H1 (cell line): Measurements from ENCODE around the gene SYT2. TPM values are rescaled to one million over a fixed set of nuclear protein-coding genes. Genes with fewer than 3 reads are reported as not detected.

Experiments
- CTCF ChIA-PET: fragments of 300-600 bp; sonication (Branson Sonifier 250); formaldehyde crosslinking; loops from one replicate; lab custom pipeline; 2021; ENCODE audit not compliant: partially characterized antibody; lab: Charles Lee
- POLR2A ChIA-PET: fragments of 300-600 bp; sonication (Branson Sonifier 250); formaldehyde crosslinking; loops from one replicate; lab custom pipeline; 2021; ENCODE audit warnings: inconsistent platforms; ENCODE audit not compliant: partially characterized antibody; lab: Charles Lee
- DNase-seq, 2 experiments: peaks; one replicate each; pipeline versions ENCODE4 v3.0.0 to v3.0.0-alpha.2; 2010 to 2022; ENCODE audit warnings: low spot score in 2 of 2, low read depth in 1 of 2, mixed read lengths in 1 of 2
- FAIRE-seq: peaks from 2 replicates; lab custom pipeline; 2011; peaks lifted over from hg19 to GRCh38; lab: Jason Lieb, UNC
- H2AFZ ChIP-seq: 2 replicates; pipeline ENCODE4 v1.8.1; 2012; ENCODE audit warnings: low read length, inconsistent platforms
- H2AK5ac ChIP-seq: 2 replicates; pipeline ENCODE4 v1.6.1; 2013; ENCODE audit warnings: low read depth, low read length
- H2BK120ac ChIP-seq: replicated peaks from 2 replicates; pipeline ENCODE3; 2013; ENCODE audit warnings: low read depth, low read length, inconsistent platforms
- H2BK12ac ChIP-seq: 2 replicates; pipeline ENCODE4 v1.6.1; 2013; ENCODE audit warnings: low read depth, low read length
- H2BK15ac ChIP-seq: 2 replicates; pipeline ENCODE4 v1.6.1; 2013; ENCODE audit warnings: low read length
- H2BK20ac ChIP-seq: 2 replicates; pipeline ENCODE4 v1.6.1; 2013; ENCODE audit warnings: low read length
- H2BK5ac ChIP-seq: 2 replicates; pipeline ENCODE4 v1.6.1; 2013; ENCODE audit warnings: low read depth, low read length
- H3K14ac ChIP-seq: 2 replicates; pipeline ENCODE4 v1.6.1; 2013; ENCODE audit warnings: inconsistent platforms; ENCODE audit not compliant: insufficient read length
- H3K18ac ChIP-seq: 2 replicates; pipeline ENCODE4 v1.6.1; 2013; ENCODE audit warnings: low read length; ENCODE audit errors: extremely low read depth
- H3K23ac ChIP-seq: 2 replicates; pipeline ENCODE4 v1.6.1; 2013; ENCODE audit warnings: inconsistent platforms; ENCODE audit not compliant: insufficient read length
- H3K23me2 ChIP-seq: 2 replicates; pipeline ENCODE4 v1.6.1; 2013; ENCODE audit warnings: low read depth, low read length
- H3K27ac ChIP-seq: 2 replicates; pipeline ENCODE4 v1.6.1; 2011; ENCODE audit warnings: low read depth, low read length, inconsistent platforms
- H3K27me3 ChIP-seq, 4 experiments: replicated peaks in 1 of 4; 1 replicate in 1 of 4; 2 replicates in 3 of 4; pipeline versions ENCODE4 v1.6.1 to v1.8.1; 2011 to 2013; ENCODE audit warnings: low read length in 3 of 4, mild to moderate bottlenecking in 3 of 4, inconsistent platforms in 2 of 4, mixed read lengths in 2 of 4, moderate library complexity in 1 of 4; ENCODE audit not compliant: control insufficient read depth in 3 of 4, insufficient read depth in 3 of 4; ENCODE audit errors: extremely low read depth in 1 of 4
- H3K36me3 ChIP-seq, 4 experiments: 2 replicates each; pipeline versions ENCODE4 v1.6.1 to v1.8.1; 2011 to 2013; ENCODE audit warnings: mild to moderate bottlenecking in 4 of 4, low read length in 3 of 4, moderate library complexity in 2 of 4, control low read depth in 1 of 4, inconsistent platforms in 1 of 4; ENCODE audit not compliant: insufficient read depth in 4 of 4, control insufficient read depth in 2 of 4
- H3K4ac ChIP-seq: replicated peaks from 2 replicates; pipeline ENCODE3; 2013; ENCODE audit warnings: low read length, low read depth, mixed read lengths, inconsistent platforms; ENCODE audit not compliant: insufficient read length
- H3K4me1 ChIP-seq, 4 experiments: replicated peaks in 1 of 4; 1 replicate in 1 of 4; 2 replicates in 3 of 4; pipeline versions ENCODE4 v1.6.1 to v1.8.1; 2011 to 2013; ENCODE audit warnings: low read length in 3 of 4, inconsistent platforms in 2 of 4, mixed read lengths in 1 of 4; ENCODE audit not compliant: insufficient read depth in 4 of 4, control insufficient read depth in 3 of 4
- H3K4me2 ChIP-seq, 2 experiments: 2 replicates each; pipeline versions ENCODE4 v1.6.1 to v1.8.1; 2011 to 2013; ENCODE audit warnings: low read depth in 2 of 2, low read length in 2 of 2, control low read depth in 1 of 2, inconsistent platforms in 1 of 2, mild to moderate bottlenecking in 1 of 2; ENCODE audit not compliant: insufficient read depth in 1 of 2
- H3K4me3 ChIP-seq, 4 experiments: fragments of 200-600, 300-600 bp in 1 of 4; sonication (generic), shearing (Covaris generic), sonication (Bioruptor Twin) in 1 of 4; 2 replicates each; pipeline versions ENCODE4 v1.5.1 to v1.8.1; 2011 to 2016; ENCODE audit warnings: low read length in 4 of 4, low read depth in 3 of 4, control low read depth in 2 of 4, inconsistent platforms in 2 of 4, mild to moderate bottlenecking in 2 of 4, mixed read lengths in 1 of 4, moderate library complexity in 1 of 4; ENCODE audit not compliant: insufficient read depth in 2 of 4; ENCODE audit errors: extremely low read depth in 1 of 4
- H3K56ac ChIP-seq: replicated peaks from 2 replicates; pipeline ENCODE3; 2013; ENCODE audit warnings: low read depth, mild to moderate bottlenecking, mixed read lengths, low read length, inconsistent platforms; ENCODE audit not compliant: insufficient read length
- H3K79me1 ChIP-seq: 2 replicates; pipeline ENCODE4 v1.6.1; 2013; ENCODE audit warnings: low read depth, low read length, control low read depth
- H3K79me2 ChIP-seq, 2 experiments: 2 replicates each; pipeline versions ENCODE4 v1.6.1 to v1.8.1; 2012 to 2013; ENCODE audit warnings: low read length in 2 of 2, mild to moderate bottlenecking in 2 of 2, inconsistent platforms in 1 of 2; ENCODE audit not compliant: insufficient read depth in 2 of 2, control insufficient read depth in 1 of 2
- H3K9ac ChIP-seq, 4 experiments: replicated peaks in 1 of 4; 1 replicate in 1 of 4; 2 replicates in 3 of 4; pipeline versions ENCODE4 v1.6.1 to v1.8.1; 2011 to 2013; ENCODE audit warnings: low read depth in 3 of 4, low read length in 3 of 4, control low read depth in 2 of 4, mild to moderate bottlenecking in 2 of 4, moderate library complexity in 2 of 4, inconsistent platforms in 1 of 4; ENCODE audit errors: extremely low read depth in 1 of 4
- H3K9me3 ChIP-seq, 2 experiments: 2 replicates each; pipeline versions ENCODE4 v1.6.1 to v1.8.1; 2012 to 2013; ENCODE audit warnings: mild to moderate bottlenecking in 2 of 2, moderate library complexity in 2 of 2, control low read depth in 1 of 2, inconsistent platforms in 1 of 2, low read depth in 1 of 2, low read length in 1 of 2, mixed read lengths in 1 of 2; ENCODE audit not compliant: insufficient read depth in 2 of 2
- H4K20me1 ChIP-seq, 2 experiments: replicated peaks in 1 of 2; 2 replicates each; pipeline versions ENCODE3 to v1.8.1; 2011 to 2013; ENCODE audit warnings: inconsistent platforms in 2 of 2, low read length in 2 of 2, mild to moderate bottlenecking in 1 of 2; ENCODE audit not compliant: insufficient read depth in 2 of 2, control insufficient read depth in 1 of 2
- H4K5ac ChIP-seq: 2 replicates; pipeline ENCODE4 v1.6.1; 2013; ENCODE audit warnings: low read length, low read depth, mixed read lengths, inconsistent platforms; ENCODE audit not compliant: insufficient read length
- H4K8ac ChIP-seq: 2 replicates; pipeline ENCODE4 v1.8.0; 2013; ENCODE audit warnings: mild to moderate bottlenecking, moderate library complexity, low read length, inconsistent platforms; ENCODE audit not compliant: insufficient read depth; ENCODE audit errors: extremely low read depth
- H4K91ac ChIP-seq: replicated peaks from 2 replicates; pipeline ENCODE3; 2013; ENCODE audit warnings: low read length, mixed read lengths, inconsistent platforms; ENCODE audit not compliant: insufficient read length
- ASH2L ChIP-seq: fragments of 200-600, 300-600 bp; sonication (generic); IDR thresholded peaks from one replicate; pipeline ENCODE4 v1.7.1; 2017; ENCODE audit warnings: low read length
- CBX8 ChIP-seq: fragments of 300-800, 300-1000 bp; sonication (generic); IDR thresholded peaks from 2 replicates; pipeline ENCODE4 v1.7.1; 2016; ENCODE audit warnings: low read depth, low read length, borderline replicate concordance
- CEBPB ChIP-seq: IDR thresholded peaks from 2 replicates; pipeline ENCODE4 v1.6.1; 2012; ENCODE audit warnings: low read depth, low read length
- FOSL1 ChIP-seq: IDR thresholded peaks from 2 replicates; pipeline ENCODE4 v1.6.1; 2011; ENCODE audit warnings: mild to moderate bottlenecking, low read depth, low read length, moderate library complexity; ENCODE audit not compliant: insufficient read depth
- RNF2 ChIP-seq: fragments of 200-900, 300-1000 bp; sonication (generic); IDR thresholded peaks from 2 replicates; pipeline ENCODE4 v1.7.1; 2016; ENCODE audit warnings: borderline replicate concordance, low read depth, mild to moderate bottlenecking, antibody characterized with exemption, low read length; ENCODE audit not compliant: poor library complexity, severe bottlenecking; ENCODE audit errors: missing control alignments
- TCF12 ChIP-seq: IDR thresholded peaks from 2 replicates; pipeline ENCODE4 v1.6.1; 2011; ENCODE audit warnings: low read depth, mild to moderate bottlenecking, low read length
- WGBS, 2 experiments: shearing (Covaris generic) in 1 of 2; methylation state at CpG; one replicate each; pipeline versions ENCODE4 v1.1.6 to v1.1.7; 2013 to 2015; ENCODE audit warnings: low lambda C conversion rate in 2 of 2, mixed read lengths in 2 of 2, inconsistent platforms in 1 of 2, low coverage in 1 of 2, missing lambda C conversion rate in 1 of 2; ENCODE audit not compliant: insufficient replicate concordance in 2 of 2, insufficient coverage in 1 of 2, insufficient read length in 1 of 2; ENCODE audit errors: extremely low coverage in 1 of 2, missing lambda C conversion rate in 1 of 2; 5-methylcytosine and 5-hydroxymethylcytosine counted together
- polyA plus RNA-seq, 7 experiments: library from polyadenylated mRNA; depleted of rRNA in 3 of 7; stranded (reverse) in 5 of 7; unstranded in 2 of 7; fragments of >200 nt in 5 of 7; fragments of 200-250 nt in 2 of 7; gene quantifications; 1 replicate in 5 of 7; 2 replicates in 1 of 7; 4 replicates in 1 of 7; pipeline versions ENCODE4 v1.2.1 to v1.2.3, GENCODE V29; 2011 to 2013; ENCODE audit warnings: missing spikeins in 2 of 7, mixed read lengths in 2 of 7
- total RNA-seq: library from RNA; stranded (reverse); fragmentation: NEBNext Ultra II Directional; extraction: Animal tissue kit (Norgen Biotek cat#: 25700); gene quantifications from 2 replicates; pipeline ENCODE4 v1.2.1, GENCODE V29; 2021

The SYT2 gene
- total and polyA plus RNA-seq, 2 of the 8 experiments (the other 6 are each of a cell fraction or from before 2014, with no cell fraction given): 2.8 to 11.0 TPM

GRCh38 chr1:202713110-202713509, 2.9 kb upstream of the SYT2 start:
- Histone ChIP-seq H2BK12ac (peak overlapping the region; percentile 85; the same call in 1 of the 2 replicates), H3K4me2 (peak overlapping the region in 1 of 2 experiments; percentile 85; a peak in 2 of 4 replicates), H3K9me3 (no peaks in the 10 kb centered on the region), H3K9ac (no peak overlapping the region), H2BK5ac (no peak overlapping the region), H2BK15ac (peak overlapping the region; percentile 89; the same call in 1 of the 2 replicates), H4K91ac (no peak overlapping the region), H2AFZ (no peak overlapping the region), H4K8ac (no peak overlapping the region), H3K14ac (no peak overlapping the region), H3K4me1 (peaks cover 10 to 31% (median 22%) of the 10 kb centered on the region in 4 experiments), H3K56ac (no peak overlapping the region), H3K4me3 (no peak overlapping the region), H4K5ac (no peak overlapping the region), H2BK20ac (peak overlapping the region; percentile 77), H3K27me3 (peaks cover 0 to 26% (median 19%) of the 10 kb centered on the region in 4 experiments; a peak in 5 of 7 replicates), H3K23me2 (peaks cover 12% of the 10 kb centered on the region; the same call in 1 of the 2 replicates), H3K4ac (no peak overlapping the region), H2BK120ac (no peak overlapping the region), H3K79me2 (no peaks in the 10 kb centered on the region), H3K79me1 (no peaks in the 10 kb centered on the region), H3K27ac (no peak overlapping the region), H2AK5ac (no peak overlapping the region), H3K18ac (no peak overlapping the region), H3K36me3 (no peaks in the 10 kb centered on the region), H4K20me1 (no peaks in the 10 kb centered on the region), H3K23ac (no peak overlapping the region)
- no peak for DNase-seq
- WGBS, 2 experiments: 76% methylated on average over 4 of the region's 4 CpGs; no CpG with 5 or more reads in 1 of the 2 experiments
- ChIA-PET CTCF (interaction anchor here (0.6 to 14.0 kb wide), 16 partner anchors 9 to 520 kb away, joined by 3 to 180 read pairs (median 4); partner anchors contain the start of gene LGR6), POLR2A (interaction anchor here (0.9 to 1.4 kb wide), 3 partner anchors 10 to 14 kb away, joined by 3 to 4 read pairs (median 3); no protein-coding TSS in a partner anchor)
- TF ChIP-seq RNF2: no peak
- TF ChIP-seq CBX8: no peak
- TF ChIP-seq TCF12: no peak
- no peak for TF ChIP-seq ASH2L
- TF ChIP-seq FOSL1: no peak
- no peak for TF ChIP-seq CEBPB
- no peak for FAIRE-seq
